Measurements from ENCODE around the gene SPATA21. TPM values are rescaled to one million over a fixed set of nuclear protein-coding genes. Genes with fewer than 3 reads are reported as not detected.

The SPATA21 gene
- total RNA-seq, 1 donor from 2014 or later: not detected

Other genes starting within 250 kb of the SPATA21 start
- gene ARHGEF19, start 224.8 kb downstream of the SPATA21 start, total RNA-seq: 21.9 TPM
- gene CPLANE2, start 200.2 kb downstream of the SPATA21 start, total RNA-seq: 11.4 TPM
- 11.9 TPM for gene FBXO42, start 84.9 kb downstream of the SPATA21 start, total RNA-seq
- 89.9 TPM for gene SZRD1, start 70.2 kb downstream of the SPATA21 start, total RNA-seq
- 38.1 TPM for gene NECAP2, start 3.3 kb upstream of the SPATA21 start, total RNA-seq
- gene RNU1-1, start 76.9 kb upstream of the SPATA21 start, total RNA-seq: 6,387 TPM
- 24.7 TPM for gene NBPF1, start 176.1 kb upstream of the SPATA21 start, total RNA-seq
- 6,387 TPM for gene RNU1-3, start 229.5 kb upstream of the SPATA21 start, total RNA-seq